HG02981 (cell line): ENCODE measurements around the gene CFAP68.

ENCODE experiments used
- ATAC-seq: cut with Tn5 transposase; IDR thresholded peaks from one replicate; pipeline ENCODE4 v1.9.1; 2021; ENCODE audit warnings: mild to moderate bottlenecking, moderate library complexity; ENCODE audit not compliant: unreplicated experiment

Gene CFAP68, protein sequence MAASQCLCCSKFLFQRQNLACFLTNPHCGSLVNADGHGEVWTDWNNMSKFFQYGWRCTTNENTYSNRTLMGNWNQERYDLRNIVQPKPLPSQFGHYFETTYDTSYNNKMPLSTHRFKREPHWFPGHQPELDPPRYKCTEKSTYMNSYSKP

DNA sequence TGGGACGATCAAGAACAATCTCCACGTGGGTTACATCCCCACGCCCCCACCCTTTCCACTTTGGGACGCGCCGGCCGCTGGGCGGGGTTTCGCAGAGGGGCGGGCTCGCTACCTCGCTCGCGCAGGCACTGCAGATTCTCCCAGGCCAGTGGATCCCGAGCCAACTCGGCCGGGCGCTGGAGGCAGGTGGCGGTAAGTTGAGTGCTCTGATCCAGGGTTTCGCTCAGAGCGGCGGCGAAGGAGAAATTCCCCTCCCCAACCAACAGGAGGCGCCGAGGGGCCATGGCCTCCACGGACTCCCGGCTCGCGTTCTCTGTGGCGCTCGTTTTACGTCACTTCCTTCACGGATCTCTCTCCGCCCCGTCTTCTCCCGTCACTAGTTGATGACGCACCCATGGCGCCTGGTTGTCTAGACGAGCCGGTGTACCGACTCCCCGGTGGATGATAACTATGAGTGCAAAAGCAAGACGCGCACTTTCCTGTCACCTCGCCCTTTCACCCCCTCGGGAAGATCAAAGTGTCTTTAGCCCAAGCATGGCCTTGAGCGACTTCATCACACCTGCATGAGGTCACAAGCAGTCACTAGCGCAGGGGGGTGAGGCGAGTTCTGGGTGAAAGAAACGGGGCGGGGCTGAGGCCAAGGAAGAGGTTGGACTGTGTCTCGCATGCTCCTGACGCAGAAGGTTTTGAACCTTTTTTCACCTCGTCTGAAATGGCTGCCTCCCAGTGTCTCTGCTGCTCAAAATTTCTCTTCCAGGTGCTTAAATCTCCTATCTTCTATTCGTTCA, at the start of gene CFAP68, which contains the start of gene FDXACB1:
Gene CFAP68 (plus strand): TSS at position 693 of the 788 bp plus-strand sequence. CDS start 20 bp downstream, at position 713.
Gene FDXACB1 (minus strand): TSS at position 317 of the 788 bp plus-strand sequence. CDS start 33 bp downstream, at position 284.
- peak; percentile 90 for ATAC-seq

DNA sequence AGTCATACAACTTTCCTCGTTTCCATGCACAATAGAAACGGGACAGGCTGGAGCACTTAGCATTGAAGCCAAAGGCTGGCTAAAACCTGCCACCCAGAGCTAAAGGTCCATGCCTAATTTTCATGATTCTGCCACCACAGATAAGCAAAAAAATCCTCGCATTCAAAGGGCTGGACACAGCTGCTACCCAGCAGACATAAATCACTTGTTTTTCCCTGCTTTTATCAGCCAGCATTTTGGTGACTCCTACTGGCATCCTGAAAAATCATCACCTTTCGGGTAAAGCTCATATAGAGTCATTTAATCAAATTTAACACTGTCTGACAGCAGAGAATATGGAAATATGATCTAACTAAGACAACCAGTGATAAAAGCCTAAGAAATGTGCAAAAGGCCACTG, 45.8 kb upstream of the CFAP68 start:
- ATAC-seq, result no peak

DNA sequence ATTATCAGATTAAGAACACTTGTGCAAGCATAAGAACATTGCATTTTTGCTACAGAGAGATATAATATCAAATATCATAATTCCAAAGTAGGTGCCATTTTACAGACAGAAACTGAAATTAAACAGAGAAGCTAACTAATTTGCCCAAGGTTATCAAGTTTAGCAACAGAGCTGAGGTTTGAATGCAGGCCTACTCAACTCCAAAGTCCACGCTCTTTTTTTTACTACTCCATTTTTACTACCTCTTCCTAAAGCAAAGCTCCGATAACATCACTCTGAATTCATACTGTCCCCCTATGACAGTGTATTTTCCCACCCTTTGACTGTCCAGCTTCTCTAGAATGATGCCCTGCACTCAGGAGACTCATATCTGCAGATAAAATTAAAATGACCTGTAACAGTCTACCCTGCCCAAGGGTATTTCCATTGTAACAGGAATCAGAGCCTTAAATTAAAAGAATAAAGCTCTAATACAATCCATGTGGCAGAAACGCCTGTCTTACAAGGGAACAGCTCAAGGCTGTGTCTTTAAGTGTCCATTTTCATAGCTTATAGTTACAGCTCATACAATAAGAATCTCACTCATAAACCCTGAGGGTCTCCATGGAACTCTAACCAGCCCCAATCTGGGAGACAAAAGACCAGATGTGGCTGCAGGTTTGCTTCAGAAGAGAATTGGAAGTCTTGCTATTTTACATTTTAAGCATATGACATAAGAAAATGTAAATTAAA, 44.7 kb upstream of the CFAP68 start:
- no peak for ATAC-seq

DNA sequence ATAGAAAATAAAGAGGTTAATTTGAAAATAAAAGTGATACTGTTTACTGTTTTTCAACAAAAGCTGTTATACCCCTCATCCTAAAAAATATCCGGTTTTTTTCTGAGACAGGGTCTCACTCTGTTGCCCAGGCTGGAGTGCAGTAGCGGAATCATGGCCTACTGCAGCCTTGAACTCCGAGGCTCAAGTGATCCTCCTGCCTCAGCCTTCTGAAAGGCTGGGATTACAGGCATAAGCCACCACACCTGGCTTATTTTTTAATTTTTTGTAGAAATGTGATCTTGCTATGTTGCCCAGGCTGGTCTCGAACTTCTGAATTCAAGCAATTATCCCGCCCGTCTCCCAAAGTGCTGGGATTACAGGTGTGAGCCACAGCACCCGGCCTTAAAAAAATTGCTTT, 43.7 kb upstream of the CFAP68 start:
- ATAC-seq, result no peak

DNA sequence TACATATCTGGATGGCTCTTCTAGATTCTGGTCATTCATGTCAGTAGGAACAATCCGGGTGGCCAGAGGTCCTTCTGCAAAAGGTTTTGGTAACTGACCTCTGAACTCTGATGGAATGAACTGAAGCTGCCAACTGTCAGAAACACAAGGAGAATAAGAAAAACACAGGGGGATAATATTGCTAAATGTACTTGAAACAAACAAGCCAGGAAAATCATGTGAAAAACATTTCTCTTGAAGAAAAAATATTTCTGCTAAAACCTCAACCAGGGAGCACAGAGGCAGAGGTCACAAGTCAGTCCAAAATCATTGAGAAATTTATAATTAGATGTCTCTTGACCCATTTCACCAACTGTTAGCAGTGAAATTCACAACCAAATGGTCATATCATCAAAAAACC, 43.2 kb upstream of the CFAP68 start:
- no peak for ATAC-seq

DNA sequence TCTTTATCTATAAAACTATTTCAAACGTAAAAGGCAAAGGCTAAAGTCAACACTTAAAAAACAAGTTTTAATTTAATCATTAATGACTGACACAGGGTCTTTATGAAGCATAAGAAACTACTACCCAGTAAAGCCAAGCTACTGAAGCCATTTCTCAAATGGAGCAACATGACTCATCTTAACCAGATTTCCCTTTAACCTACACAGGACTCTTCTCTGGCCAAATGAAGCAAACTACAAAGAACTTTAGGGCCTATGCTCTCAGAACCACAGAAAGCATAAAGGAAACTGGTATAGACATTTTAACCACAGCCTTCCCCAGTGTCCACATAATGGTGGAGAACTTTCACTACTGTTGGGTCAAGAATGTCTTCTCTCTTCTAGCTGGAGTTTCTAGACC, 42.6 kb upstream of the CFAP68 start:
- peak; percentile 83 for ATAC-seq

DNA sequence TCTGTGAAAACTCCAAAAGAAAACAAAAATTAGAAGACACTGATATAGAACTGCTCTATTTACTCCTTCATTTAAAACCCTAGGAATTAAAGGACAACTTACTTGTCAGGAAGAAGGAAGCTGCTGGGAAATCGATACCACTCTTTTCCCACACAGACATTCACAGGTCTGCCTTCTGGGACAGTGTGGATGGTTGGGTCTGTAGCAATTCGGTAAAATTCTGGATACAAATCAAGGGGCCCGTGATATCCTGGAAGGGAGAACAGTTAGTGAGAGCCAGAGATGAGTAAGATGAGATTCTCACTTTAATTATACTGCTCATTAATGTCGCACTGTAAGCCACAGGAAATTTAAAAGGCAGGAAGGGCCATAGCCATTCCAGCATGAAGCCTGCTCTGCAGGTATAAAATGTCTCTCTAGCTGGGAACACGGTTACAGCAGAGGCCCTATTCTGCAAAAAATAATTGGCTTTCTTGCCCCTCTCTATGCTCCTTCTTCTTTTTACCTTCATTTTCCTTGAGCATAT, 41.9 kb upstream of the CFAP68 start:
- no peak for ATAC-seq

DNA sequence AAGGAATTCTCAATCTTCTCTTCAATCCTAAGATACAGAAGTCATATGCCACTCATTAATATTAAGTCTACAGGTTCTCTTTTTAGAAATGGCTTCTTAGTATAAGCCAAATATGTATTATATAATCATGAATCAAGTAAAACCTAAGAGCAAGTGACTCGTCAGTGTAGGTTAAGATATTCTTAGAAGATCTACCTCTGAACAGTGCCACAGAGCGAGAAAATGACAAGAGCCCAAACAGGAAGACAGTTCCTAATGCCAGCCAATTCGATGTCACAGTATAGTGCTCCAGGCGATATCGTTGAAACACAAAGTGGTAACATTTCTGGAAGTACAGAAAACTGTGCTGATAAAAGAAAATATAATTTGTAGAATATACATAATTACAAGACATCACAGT, 41.3 kb upstream of the CFAP68 start:
- no peak for ATAC-seq

DNA sequence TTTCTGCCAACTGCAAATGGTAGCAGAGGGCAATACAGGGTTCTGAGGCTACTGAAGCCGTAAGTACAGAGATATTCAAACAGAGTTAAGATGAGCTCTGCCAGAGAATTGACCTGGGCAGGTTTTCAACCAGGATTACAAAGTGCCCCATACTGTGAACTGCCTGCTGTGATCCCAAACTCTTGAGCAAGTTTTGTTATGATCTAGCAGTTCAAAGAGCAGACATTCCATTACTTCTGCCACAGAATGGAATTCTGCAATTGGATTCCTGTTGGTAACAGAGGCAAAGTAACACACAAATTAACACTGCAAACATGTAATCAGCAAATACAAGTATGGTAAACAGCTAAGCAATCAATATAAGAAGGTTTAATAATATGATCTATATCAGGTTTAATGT, 39.2 kb upstream of the CFAP68 start:
- ATAC-seq, result no peak

DNA sequence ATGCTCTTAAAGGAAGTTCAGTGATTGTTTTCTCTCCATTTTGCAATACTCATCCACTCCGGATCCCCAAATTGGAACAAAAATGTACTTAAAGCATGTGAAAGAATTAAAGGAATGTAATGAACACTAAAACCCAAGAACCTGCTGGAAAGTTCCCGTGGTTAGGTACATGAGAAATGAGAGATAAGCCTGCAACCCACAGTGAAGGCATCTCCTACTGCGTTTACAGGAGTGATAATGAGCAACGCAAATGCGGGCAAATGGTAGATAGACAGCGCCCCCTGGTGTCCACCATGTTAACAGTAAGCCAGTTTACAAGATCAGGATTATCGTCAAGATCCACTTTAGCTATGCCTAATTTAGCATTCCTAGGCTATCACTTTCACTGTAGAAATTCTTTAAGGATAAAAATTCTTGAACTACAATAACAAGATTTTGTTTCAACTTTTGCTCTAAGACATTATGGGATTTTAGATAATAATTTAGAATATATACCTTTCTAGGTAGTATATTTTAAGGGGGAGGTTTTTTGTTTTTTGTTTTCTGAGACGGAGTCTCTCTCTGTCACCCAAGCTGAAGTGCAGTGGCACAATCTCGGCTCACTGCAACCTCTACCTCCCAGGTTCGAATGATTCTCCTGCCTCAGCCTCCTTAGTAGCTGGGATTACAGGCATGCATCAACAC, 37.8 kb upstream of the CFAP68 start:
- peak; percentile 53 for ATAC-seq

DNA sequence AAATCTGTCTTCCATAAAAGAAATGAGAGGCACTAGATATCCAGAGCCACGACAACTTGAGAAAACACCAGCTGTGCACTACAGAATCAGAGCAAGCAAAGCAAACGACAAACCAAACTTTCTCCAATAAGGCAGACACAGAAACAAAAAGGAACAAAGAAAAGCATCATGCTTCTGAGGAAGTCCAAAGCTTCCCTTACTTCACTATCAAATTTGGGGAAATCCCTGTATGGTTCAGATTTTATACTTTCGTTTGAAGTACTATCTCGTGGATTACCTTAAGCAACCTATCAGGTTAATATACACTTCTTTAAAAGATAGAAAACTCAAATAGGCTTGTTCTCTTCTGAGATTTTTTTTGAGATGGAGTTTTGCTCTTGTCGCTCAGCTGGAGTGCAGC, 35.7 kb upstream of the CFAP68 start:
- no peak for ATAC-seq

DNA sequence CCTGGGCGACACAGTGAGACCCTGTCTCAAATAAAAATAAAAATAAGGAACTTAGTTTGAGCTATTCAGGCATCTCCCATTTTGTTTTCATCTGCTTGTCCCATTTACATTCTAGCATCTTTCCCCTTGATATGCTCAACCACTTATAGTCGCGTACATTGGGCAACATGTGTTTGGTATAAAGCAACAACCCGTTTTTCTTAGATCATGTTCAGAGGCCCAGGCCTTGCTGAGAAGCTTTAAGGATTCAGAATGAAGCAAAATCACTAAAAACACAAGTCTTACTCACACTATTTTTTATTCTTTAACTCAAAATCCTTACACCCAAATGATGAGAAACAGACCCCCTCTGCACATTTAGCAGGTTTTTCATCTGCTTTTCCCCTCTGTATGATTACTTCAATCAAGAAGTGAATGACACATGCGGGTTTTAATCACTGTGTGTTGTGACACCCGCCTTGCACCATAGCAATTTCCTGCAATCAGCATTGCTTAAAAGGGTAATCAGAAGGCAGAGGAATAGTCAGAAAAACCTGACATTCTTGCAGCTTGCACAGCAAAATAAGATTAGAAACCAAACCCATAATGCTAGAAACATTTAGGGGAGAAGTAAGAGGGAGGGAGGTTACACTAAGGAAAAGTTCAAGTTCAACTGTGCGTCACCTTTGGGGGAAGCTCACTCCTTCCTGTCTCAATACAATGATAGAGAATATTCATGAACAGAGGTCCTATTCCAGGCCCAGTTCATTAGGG, 33.9 kb upstream of the CFAP68 start:
- no peak for ATAC-seq

DNA sequence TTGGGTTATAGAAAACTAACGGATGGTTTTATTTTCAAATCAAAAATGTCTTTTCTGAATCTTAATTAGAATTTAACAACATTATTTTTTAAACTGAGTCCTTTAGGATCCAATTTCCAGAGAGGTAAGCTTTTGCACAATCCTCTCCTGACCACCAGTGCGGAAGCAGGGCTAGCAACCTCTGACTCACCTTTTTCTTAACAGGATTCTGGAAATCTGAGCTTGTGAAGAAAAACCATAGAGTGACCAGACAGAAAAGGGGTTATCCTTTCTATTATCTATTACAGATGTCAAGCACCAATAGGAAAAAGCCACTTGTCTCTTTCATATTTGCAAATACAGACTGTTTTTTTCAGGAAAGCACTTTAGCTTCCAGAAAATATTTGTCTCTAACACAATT, 33.3 kb upstream of the CFAP68 start:
- ATAC-seq, result no peak

DNA sequence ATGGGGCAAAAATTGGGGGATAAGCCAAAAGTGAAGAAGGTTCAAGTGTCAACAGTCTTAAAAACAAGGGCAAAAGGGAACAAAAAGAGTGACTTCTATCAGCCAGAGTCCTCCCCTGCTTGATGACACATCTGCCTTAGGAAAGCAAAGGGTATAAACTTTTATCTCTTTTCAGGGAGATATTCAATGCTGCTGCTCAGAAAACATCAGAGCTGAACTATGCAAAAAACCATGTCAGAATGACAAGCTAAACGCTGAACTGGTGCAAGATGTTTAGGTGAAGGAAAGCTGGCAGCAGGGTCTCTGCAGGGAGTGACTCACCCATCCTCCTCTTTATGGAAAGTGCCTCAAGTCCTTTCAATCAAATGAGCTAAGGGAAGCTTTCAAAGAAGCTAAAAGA, 32.7 kb upstream of the CFAP68 start:
- no peak for ATAC-seq

DNA sequence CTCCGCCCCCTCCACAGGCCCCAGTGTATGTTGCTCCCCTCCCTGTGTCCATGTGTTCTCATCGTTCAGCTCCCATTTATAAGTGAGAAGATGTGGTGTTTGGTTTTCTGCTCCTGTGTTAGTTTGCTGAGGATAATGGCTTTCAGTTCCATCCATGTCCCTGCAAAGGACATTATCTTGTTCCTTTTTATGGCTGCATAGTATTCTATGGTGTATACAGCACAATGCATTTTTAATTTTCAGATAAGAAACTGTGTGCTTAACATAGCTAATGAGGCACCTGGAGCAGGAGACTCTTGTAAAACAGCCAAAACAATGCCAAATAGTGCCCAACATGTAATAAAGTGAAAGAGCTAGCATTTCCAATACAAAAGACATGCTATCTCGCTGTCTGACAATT, 29.7 kb upstream of the CFAP68 start:
- no peak for ATAC-seq

DNA sequence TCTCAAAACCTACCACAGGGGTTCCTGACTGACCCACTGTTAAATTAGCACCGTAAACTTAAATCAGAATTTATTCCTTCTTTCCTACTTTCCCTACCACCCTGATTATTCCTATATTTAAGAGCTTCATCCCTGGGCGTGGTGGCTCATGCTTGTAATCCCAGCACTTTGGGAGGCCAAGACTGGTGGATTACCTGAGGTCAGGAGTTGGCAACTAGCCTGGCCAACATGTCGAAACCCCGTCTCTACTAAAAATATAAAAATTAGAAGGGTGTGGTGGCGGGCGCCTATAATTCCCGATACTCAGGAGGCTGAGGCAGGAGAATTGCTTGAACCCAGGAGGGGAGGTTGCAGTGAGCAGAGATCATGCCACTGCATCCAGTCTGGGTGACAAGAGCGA, 28.3 kb upstream of the CFAP68 start:
- ATAC-seq, result no peak

DNA sequence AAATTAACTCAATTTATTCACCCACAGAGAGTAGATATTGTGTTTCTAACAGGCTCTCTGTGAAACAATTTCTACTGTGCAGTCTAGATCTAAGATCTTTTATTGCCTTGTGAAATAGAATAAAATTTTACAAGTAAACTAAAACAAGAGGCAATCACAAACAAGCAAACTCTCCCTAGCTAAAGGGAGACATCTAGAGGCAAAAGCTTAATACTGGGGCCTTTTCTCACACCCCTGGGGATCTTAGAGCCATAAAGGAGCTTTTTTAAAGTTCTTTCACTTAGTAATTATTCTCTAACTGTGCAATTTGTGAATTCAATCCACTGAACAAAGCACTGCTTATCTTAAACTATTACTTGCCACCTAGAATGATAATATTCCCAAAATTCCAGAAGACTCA, 27.7 kb upstream of the CFAP68 start:
- no peak for ATAC-seq

DNA sequence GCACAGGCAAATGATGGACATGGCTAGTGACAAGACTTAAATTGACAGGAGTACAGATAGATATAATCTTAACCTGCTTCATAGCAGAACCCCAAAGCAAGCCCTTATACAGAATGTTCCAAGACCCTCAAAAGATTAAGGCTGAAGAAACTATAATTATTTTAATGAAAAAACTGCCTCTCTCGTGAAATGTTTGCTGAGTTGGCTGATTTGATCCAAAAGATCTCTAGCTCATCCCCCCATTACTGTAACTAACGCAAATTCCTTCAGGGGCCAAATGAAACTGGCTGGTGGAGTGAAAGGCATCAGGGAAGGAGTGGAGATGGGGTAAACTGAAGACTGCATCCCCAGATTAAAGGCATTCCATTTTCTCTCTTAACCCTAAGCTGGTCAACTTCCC, 27.2 kb upstream of the CFAP68 start:
- no peak for ATAC-seq

DNA sequence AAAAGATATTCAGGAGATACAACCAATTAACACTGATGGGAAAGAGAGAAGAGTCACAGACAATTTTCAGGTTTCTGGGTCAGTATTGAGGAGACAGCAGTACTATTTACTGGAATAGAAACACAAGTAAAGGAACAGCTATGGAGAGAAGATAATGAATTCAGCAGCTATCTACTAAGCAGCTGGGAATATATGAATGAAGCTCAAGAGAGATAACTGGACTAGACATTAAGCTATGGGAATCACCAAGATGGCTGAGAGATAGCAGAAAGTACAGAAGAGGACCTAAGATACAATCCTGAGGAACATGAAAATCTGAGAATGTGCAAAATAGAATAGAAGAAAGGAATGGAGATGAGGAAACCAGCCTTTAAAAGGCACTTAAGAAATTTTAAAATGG, 23.8 kb upstream of the CFAP68 start:
- ATAC-seq, result no peak

DNA sequence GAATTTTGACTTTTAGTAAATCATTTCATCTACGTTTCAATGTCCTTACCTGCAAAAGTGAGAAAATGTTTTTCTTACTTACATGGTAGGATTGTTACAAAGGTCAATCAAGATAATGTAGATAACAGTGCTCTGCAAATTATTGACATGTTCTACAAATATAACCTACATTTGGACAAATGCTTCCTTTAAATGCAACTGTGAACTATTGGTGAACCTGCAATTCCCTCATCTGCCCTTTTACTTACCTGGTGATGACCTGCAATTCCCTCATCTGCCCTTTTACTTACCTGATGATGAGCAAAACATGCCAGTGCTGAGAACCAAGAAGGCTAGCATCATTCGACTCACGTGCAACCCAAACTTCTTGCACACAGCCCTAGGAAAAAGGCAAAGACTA, 19.1 kb upstream of the CFAP68 start:
- no peak for ATAC-seq
